A549 (cell line): ENCODE measurements around the gene SLC35F3.

Experiments used
- PBX3 ChIP-seq: IDR thresholded peaks from 2 replicates; pipeline ENCODE4 v1.6.1; 2012
- POLR2A ChIP-seq: IDR thresholded peaks from 2 replicates; pipeline ENCODE4 v1.6.1; 2012; ENCODE audit warnings: mild to moderate bottlenecking, low read length
- RAD21 ChIP-seq, 2 experiments: fragments of >200 bp in 1 of 2; sonication (Bioruptor Twin) in 1 of 2; formaldehyde crosslinking in 1 of 2; IDR thresholded peaks in 1 of 2; conservative IDR thresholded peaks in 1 of 2; 2 replicates in 1 of 2; 3 replicates in 1 of 2; pipeline ENCODE4 v1.6.1; 2012 to 2018; ENCODE audit warnings: inconsistent platforms in 1 of 2
- TF ChIP-seq, protein P1 (sequence below): fragments of >200 bp; sonication (Bioruptor Twin); formaldehyde crosslinking; IDR thresholded peaks from 3 replicates; pipeline ENCODE4 v1.5.1; 2016

- TF ChIP-seq RAD21 (conservative IDR thresholded peaks at IDR 0.05 in 1 of 2, IDR thresholded peaks at IDR 0.05 in 1 of 2): no peak
- no peak for TF ChIP-seq POLR2A
- TF ChIP-seq, protein P1, sequence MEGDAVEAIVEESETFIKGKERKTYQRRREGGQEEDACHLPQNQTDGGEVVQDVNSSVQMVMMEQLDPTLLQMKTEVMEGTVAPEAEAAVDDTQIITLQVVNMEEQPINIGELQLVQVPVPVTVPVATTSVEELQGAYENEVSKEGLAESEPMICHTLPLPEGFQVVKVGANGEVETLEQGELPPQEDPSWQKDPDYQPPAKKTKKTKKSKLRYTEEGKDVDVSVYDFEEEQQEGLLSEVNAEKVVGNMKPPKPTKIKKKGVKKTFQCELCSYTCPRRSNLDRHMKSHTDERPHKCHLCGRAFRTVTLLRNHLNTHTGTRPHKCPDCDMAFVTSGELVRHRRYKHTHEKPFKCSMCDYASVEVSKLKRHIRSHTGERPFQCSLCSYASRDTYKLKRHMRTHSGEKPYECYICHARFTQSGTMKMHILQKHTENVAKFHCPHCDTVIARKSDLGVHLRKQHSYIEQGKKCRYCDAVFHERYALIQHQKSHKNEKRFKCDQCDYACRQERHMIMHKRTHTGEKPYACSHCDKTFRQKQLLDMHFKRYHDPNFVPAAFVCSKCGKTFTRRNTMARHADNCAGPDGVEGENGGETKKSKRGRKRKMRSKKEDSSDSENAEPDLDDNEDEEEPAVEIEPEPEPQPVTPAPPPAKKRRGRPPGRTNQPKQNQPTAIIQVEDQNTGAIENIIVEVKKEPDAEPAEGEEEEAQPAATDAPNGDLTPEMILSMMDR: no peak
- no peak for TF ChIP-seq PBX3
These were observed 263.7 kb downstream of the SLC35F3 start for GRCh38 chr1:234168061-234168724.
